Ishikawa (cell line): Measurements from ENCODE around the gene SEC24D.

ENCODE experiments used
- CEBPB ChIP-seq: IDR thresholded peaks from 2 replicates; pipeline ENCODE4 v1.6.1; 2012
- CREB1 ChIP-seq: IDR thresholded peaks from 2 replicates; pipeline ENCODE4 v1.6.1; 2012; ENCODE audit warnings: low read depth
- EGR1 ChIP-seq: IDR thresholded peaks from 2 replicates; pipeline ENCODE4 v1.6.1; 2012
- EP300 ChIP-seq: IDR thresholded peaks from 2 replicates; pipeline ENCODE4 v1.6.1; 2012; ENCODE audit warnings: borderline replicate concordance
- FOXM1 ChIP-seq: IDR thresholded peaks from 2 replicates; pipeline ENCODE4 v1.6.1; 2012; ENCODE audit warnings: low read depth, borderline replicate concordance
- MAX ChIP-seq: IDR thresholded peaks from 2 replicates; pipeline ENCODE4 v1.6.1; 2012
- NFIC ChIP-seq: IDR thresholded peaks from 2 replicates; pipeline ENCODE4 v1.6.1; 2012
- RAD21 ChIP-seq: IDR thresholded peaks from 2 replicates; pipeline ENCODE4 v1.6.1; 2012; ENCODE audit warnings: low read depth
- REST ChIP-seq: IDR thresholded peaks from 2 replicates; pipeline ENCODE4 v1.6.1; 2012; ENCODE audit warnings: low read depth, mild to moderate bottlenecking
- TAF1 ChIP-seq: IDR thresholded peaks from 2 replicates; pipeline ENCODE4 v1.6.1; 2012; ENCODE audit warnings: low read depth, mild to moderate bottlenecking
- TCF12 ChIP-seq: IDR thresholded peaks from 2 replicates; pipeline ENCODE4 v1.6.1; 2012; ENCODE audit warnings: low read depth
- TEAD4 ChIP-seq: IDR thresholded peaks from 2 replicates; pipeline ENCODE4 v1.6.1; 2012
- USF1 ChIP-seq: IDR thresholded peaks from 2 replicates; pipeline ENCODE4 v1.6.1; 2012
- YY1 ChIP-seq: IDR thresholded peaks from 2 replicates; pipeline ENCODE4 v1.6.1; 2012; ENCODE audit warnings: low read depth
- ZBTB7A ChIP-seq: IDR thresholded peaks from 2 replicates; pipeline ENCODE4 v1.6.1; 2012; ENCODE audit warnings: low read depth

The SEC24D gene

GRCh38 chr4:118803253-118803652 is 32.7 kb downstream of the SEC24D start:
- TF ChIP-seq MAX (no peak), ZBTB7A (no peak), TAF1 (no peak), REST (no peak), NFIC (no peak), CEBPB (no peak), RAD21 (no peak), CREB1 (no peak), TCF12 (no peak), EGR1 (no peak), YY1 (no peak)

GRCh38 chr4:118801895-118802575 is 33.9 kb downstream of the SEC24D start:
- TF ChIP-seq REST (no peak), USF1 (no peak), EP300 (no peak), MAX (no peak)

- TF ChIP-seq TEAD4 = no peak
- TF ChIP-seq CREB1 = no peak
- no peak for TF ChIP-seq MAX
- TF ChIP-seq REST = no peak
- TF ChIP-seq FOXM1 = no peak
- no peak for TF ChIP-seq EGR1
- TF ChIP-seq CEBPB = no peak
- TF ChIP-seq NFIC = no peak
- TF ChIP-seq RAD21 = no peak
- TF ChIP-seq USF1 = no peak
- TF ChIP-seq EP300 = no peak
- no peak for TF ChIP-seq TCF12
- no peak for TF ChIP-seq YY1
- TF ChIP-seq TAF1 = no peak
- TF ChIP-seq ZBTB7A = no peak
These were observed 36.5 kb downstream of the SEC24D start for GRCh38 chr4:118799231-118799942.

GRCh38 chr4:118798658-118799057 is 37.3 kb downstream of the SEC24D start:
- TF ChIP-seq TAF1 (no peak), CREB1 (no peak), FOXM1 (no peak), USF1 (no peak)
